ENCODE results near the gene HLCS.

The HLCS gene

DNA sequence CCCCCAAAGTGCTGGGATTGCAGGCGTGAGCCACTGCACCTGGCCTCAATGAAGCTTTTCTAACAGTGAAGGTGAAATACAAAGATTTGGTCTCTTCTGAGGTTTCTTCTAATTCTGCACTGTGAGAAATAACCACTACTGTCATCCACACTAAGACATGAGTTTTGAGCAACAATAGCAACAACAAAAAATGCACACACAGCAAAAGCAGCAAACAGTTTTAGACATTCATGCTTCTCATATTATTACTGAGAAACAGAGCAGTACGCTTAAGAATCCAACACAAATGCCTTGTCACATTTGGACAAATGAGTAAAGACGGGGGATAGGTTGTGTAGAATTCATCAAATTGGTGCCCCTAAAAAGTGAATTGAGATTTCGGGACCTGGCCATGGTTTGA, 151.2 kb downstream of the HLCS start:
- DNase-seq, result no peak
- H3K4me3 ChIP-seq (ENCODE audit: control insufficient read depth in 1 of 7, extremely low read depth in 1 of 7, insufficient read depth in 4 of 7, low read depth in 2 of 7, low read length in 6 of 7), result no peak overlapping the region
- H3K36me3 ChIP-seq (ENCODE audit: control insufficient read depth in 4 of 4, insufficient read depth in 4 of 4, low read length in 3 of 4), result no peaks in the 10 kb centered on the region
- CTCF ChIA-PET, result no interaction called here
- H3K9me3 ChIP-seq (ENCODE audit: control extremely low read depth in 1 of 5, control insufficient read depth in 4 of 5, insufficient read depth in 2 of 5, low read depth in 1 of 5, low read length in 4 of 5), result no peaks in the 10 kb centered on the region
- H3K27me3 ChIP-seq (replicated peaks in 2 of 5; ENCODE audit: control insufficient read depth in 4 of 5, insufficient read depth in 5 of 5, low read length in 4 of 5), result no peaks in the 10 kb centered on the region
- H3K27ac ChIP-seq (ENCODE audit: insufficient read depth in 1 of 2, low read depth in 1 of 2, low read length in 2 of 2, poor library complexity in 1 of 2, severe bottlenecking in 2 of 2), result no peak overlapping the region
- H3K4me1 ChIP-seq (ENCODE audit: control extremely low read depth in 1 of 4, control insufficient read depth in 4 of 4, insufficient read depth in 4 of 4, low read length in 3 of 4), result no peaks in the 10 kb centered on the region
- POLR2A ChIA-PET, result no interaction called here
- 100% methylated on average over 1 of the region's 4 CpGs for WGBS (ENCODE audit: insufficient coverage)

DNA sequence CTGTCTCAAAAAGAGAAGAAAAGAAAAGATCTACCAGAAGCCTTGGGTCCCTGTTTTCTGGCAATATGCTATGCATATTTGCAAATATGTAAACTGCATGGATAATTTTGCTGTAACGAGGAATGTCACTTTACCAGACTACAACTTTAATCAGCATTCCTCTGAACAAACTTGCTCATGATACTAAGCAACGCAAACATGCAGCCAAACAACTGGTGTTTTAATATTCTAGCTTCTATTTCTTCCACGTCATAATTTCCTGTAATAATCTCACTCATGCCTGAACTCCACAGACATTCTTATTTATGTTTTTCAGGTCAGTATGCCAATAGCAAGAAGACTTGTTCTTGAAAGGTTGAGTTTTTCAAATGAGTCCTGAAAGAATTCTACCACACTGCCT, 153.4 kb downstream of the HLCS start:
- no peak overlapping the region for H3K27ac ChIP-seq (ENCODE audit: insufficient read depth in 1 of 2, low read depth in 1 of 2, low read length in 2 of 2, poor library complexity in 1 of 2, severe bottlenecking in 2 of 2)
- no peak for DNase-seq
- ChIA-PET CTCF (no interaction called here), POLR2A (no interaction called here)
- H3K36me3 ChIP-seq (ENCODE audit: control insufficient read depth in 4 of 4, insufficient read depth in 4 of 4, low read length in 3 of 4), result no peaks in the 10 kb centered on the region
- no peak overlapping the region for H3K4me3 ChIP-seq (ENCODE audit: control insufficient read depth in 1 of 7, extremely low read depth in 1 of 7, insufficient read depth in 4 of 7, low read depth in 2 of 7, low read length in 6 of 7)
- H3K9me3 ChIP-seq (ENCODE audit: control extremely low read depth in 1 of 5, control insufficient read depth in 4 of 5, insufficient read depth in 2 of 5, low read depth in 1 of 5, low read length in 4 of 5), result no peaks in the 10 kb centered on the region
- no peaks in the 10 kb centered on the region for H3K27me3 ChIP-seq (replicated peaks in 2 of 5; ENCODE audit: control insufficient read depth in 4 of 5, insufficient read depth in 5 of 5, low read length in 4 of 5)
- 88% methylated on average over 3 of the region's 3 CpGs for WGBS (ENCODE audit: insufficient coverage)
- H3K4me1 ChIP-seq (ENCODE audit: control extremely low read depth in 1 of 4, control insufficient read depth in 4 of 4, insufficient read depth in 4 of 4, low read length in 3 of 4), result no peaks in the 10 kb centered on the region

DNA sequence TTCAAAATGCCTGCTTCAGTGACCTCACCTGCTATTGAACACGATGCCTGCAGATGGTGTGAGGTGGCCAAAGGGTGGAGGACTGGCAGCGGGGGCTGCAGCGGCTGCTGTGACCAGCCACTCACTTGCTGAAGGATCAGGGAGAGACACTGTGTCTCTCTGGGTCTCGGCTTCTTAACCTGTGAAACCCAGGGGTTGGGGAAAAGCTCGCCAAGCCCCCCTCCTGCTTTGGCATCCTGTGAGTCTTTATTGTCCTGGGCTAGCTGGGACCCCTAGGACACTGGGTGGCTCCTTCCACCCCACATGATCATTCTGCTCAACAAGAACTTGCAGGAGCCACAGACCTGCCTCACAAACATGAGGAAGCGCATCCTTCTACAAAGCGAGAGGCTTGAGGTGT, 154.7 kb downstream of the HLCS start:
- POLR2A ChIA-PET, result no interaction called here

DNA sequence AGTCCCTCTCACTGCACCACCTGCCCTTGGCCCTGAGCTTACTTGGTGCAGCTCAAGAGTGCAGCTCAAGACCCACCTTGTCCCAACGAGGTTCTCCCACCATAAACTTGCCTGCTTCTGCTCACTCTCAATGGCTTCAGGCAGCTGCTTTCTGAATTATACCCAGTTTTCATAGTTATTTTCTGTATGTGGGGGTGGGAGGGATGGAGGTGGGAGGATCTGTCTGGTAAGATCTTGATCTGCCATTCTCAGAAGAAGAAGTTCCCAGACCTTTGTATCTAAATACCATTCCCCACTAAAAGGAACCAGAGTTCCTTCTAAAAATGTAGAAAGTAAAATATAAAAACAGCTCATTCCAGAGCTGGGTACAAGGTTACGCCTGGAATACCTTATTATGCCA, 156.0 kb downstream of the HLCS start:
- Histone ChIP-seq H3K27me3 (replicated peaks in 2 of 5; ENCODE audit: control insufficient read depth in 4 of 5, insufficient read depth in 5 of 5, low read length in 4 of 5) (no peaks in the 10 kb centered on the region), H3K4me1 (ENCODE audit: control extremely low read depth in 1 of 4, control insufficient read depth in 4 of 4, insufficient read depth in 4 of 4, low read length in 3 of 4) (no peaks in the 10 kb centered on the region), H3K9me3 (ENCODE audit: control extremely low read depth in 1 of 5, control insufficient read depth in 4 of 5, insufficient read depth in 2 of 5, low read depth in 1 of 5, low read length in 4 of 5) (no peaks in the 10 kb centered on the region), H3K27ac (ENCODE audit: insufficient read depth in 1 of 2, low read depth in 1 of 2, low read length in 2 of 2, poor library complexity in 1 of 2, severe bottlenecking in 2 of 2) (no peak overlapping the region), H3K36me3 (ENCODE audit: control insufficient read depth in 4 of 4, insufficient read depth in 4 of 4, low read length in 3 of 4) (no peaks in the 10 kb centered on the region), H3K4me3 (ENCODE audit: control insufficient read depth in 1 of 7, extremely low read depth in 1 of 7, insufficient read depth in 4 of 7, low read depth in 2 of 7, low read length in 6 of 7) (no peak overlapping the region)
- DNase-seq, result no peak
- POLR2A ChIA-PET, result no interaction called here
- 100% methylated on average over 1 of the region's 2 CpGs for WGBS (ENCODE audit: insufficient coverage)
- CTCF ChIA-PET, result no interaction called here

More for the DNA sequence above, 154.7 kb downstream of the HLCS start:
- no peak overlapping the region for H3K27ac ChIP-seq (ENCODE audit: insufficient read depth in 1 of 2, low read depth in 1 of 2, low read length in 2 of 2, poor library complexity in 1 of 2, severe bottlenecking in 2 of 2)
- no peak overlapping the region for H3K4me3 ChIP-seq (ENCODE audit: control insufficient read depth in 1 of 7, extremely low read depth in 1 of 7, insufficient read depth in 4 of 7, low read depth in 2 of 7, low read length in 6 of 7)
- WGBS (ENCODE audit: insufficient coverage), result 94% methylated on average over 4 of the region's 7 CpGs
- no peaks in the 10 kb centered on the region for H3K36me3 ChIP-seq (ENCODE audit: control insufficient read depth in 4 of 4, insufficient read depth in 4 of 4, low read length in 3 of 4)
- no peaks in the 10 kb centered on the region for H3K4me1 ChIP-seq (ENCODE audit: control extremely low read depth in 1 of 4, control insufficient read depth in 4 of 4, insufficient read depth in 4 of 4, low read length in 3 of 4)
- DNase-seq, result no peak
- no peaks in the 10 kb centered on the region for H3K27me3 ChIP-seq (replicated peaks in 2 of 5; ENCODE audit: control insufficient read depth in 4 of 5, insufficient read depth in 5 of 5, low read length in 4 of 5)
- CTCF ChIA-PET, result no interaction called here
- no peaks in the 10 kb centered on the region for H3K9me3 ChIP-seq (ENCODE audit: control extremely low read depth in 1 of 5, control insufficient read depth in 4 of 5, insufficient read depth in 2 of 5, low read depth in 1 of 5, low read length in 4 of 5)

DNA sequence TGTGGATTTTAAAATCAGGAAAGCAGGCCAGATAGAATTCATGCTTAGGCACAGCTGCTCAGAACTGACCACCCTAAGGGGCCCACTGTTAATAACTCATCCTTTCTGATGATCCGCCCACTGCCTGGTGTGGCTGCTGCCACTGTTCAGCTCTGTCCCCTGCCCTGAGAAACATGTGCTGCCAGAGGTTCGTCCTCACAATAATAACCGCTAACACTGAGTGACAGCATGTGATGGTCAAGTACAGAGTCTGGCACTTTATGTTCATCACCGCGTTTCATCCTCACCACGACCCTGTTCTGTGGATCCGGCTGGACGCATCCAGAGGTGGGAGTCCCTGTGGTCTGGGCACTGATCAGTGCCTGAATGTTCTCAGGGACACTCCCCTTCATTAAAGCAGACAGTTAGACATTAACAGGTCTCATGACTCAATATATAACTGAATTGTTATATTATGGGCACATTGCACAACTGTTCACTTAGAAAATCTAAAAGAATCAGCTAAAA, 159.0 kb downstream of the HLCS start:
- ChIA-PET POLR2A (no interaction called here), CTCF (no interaction called here)
- Histone ChIP-seq H3K4me3 (ENCODE audit: control insufficient read depth in 1 of 7, extremely low read depth in 1 of 7, insufficient read depth in 4 of 7, low read depth in 2 of 7, low read length in 6 of 7) (no peak overlapping the region), H3K36me3 (ENCODE audit: control insufficient read depth in 4 of 4, insufficient read depth in 4 of 4, low read length in 3 of 4) (no peaks in the 10 kb centered on the region), H3K27me3 (replicated peaks in 2 of 5; ENCODE audit: control insufficient read depth in 4 of 5, insufficient read depth in 5 of 5, low read length in 4 of 5) (no peaks in the 10 kb centered on the region), H3K27ac (ENCODE audit: insufficient read depth in 1 of 2, low read depth in 1 of 2, low read length in 2 of 2, poor library complexity in 1 of 2, severe bottlenecking in 2 of 2) (no peak overlapping the region), H3K9me3 (ENCODE audit: control extremely low read depth in 1 of 5, control insufficient read depth in 4 of 5, insufficient read depth in 2 of 5, low read depth in 1 of 5, low read length in 4 of 5) (no peaks in the 10 kb centered on the region), H3K4me1 (ENCODE audit: control extremely low read depth in 1 of 4, control insufficient read depth in 4 of 4, insufficient read depth in 4 of 4, low read length in 3 of 4) (no peaks in the 10 kb centered on the region)
- no peak for DNase-seq
- WGBS (ENCODE audit: insufficient coverage), result 96% methylated on average over 8 of the region's 8 CpGs

DNA sequence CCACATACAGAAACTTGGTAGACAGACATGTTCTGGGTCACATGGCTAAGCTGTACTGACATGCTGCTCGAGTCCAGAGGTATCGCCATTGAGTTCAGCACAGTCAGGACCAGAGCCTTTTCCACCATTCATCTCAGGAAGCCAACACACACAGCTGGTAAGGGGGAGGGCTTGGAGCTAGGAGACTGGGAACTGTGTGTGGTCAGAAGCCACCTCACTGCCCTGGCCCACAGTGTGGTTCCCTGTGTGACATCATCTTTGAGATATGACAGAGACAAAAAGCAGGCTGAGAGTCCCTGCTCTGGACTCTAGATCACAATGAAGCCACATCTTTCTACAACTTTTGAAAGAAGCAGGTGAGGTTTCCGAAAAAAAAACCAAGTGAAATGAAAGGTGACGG, 160.4 kb downstream of the HLCS start:
- no peaks in the 10 kb centered on the region for H3K9me3 ChIP-seq (ENCODE audit: control extremely low read depth in 1 of 5, control insufficient read depth in 4 of 5, insufficient read depth in 2 of 5, low read depth in 1 of 5, low read length in 4 of 5)
- no peak overlapping the region for H3K27ac ChIP-seq (ENCODE audit: insufficient read depth in 1 of 2, low read depth in 1 of 2, low read length in 2 of 2, poor library complexity in 1 of 2, severe bottlenecking in 2 of 2)
- no peaks in the 10 kb centered on the region for H3K36me3 ChIP-seq (ENCODE audit: control insufficient read depth in 4 of 4, insufficient read depth in 4 of 4, low read length in 3 of 4)
- ChIA-PET POLR2A (no interaction called here), CTCF (no interaction called here)
- DNase-seq, result no peak
- WGBS (ENCODE audit: insufficient coverage), result 100% methylated on average over 2 of the region's 4 CpGs
- no peak overlapping the region for H3K4me3 ChIP-seq (ENCODE audit: control insufficient read depth in 1 of 7, extremely low read depth in 1 of 7, insufficient read depth in 4 of 7, low read depth in 2 of 7, low read length in 6 of 7)
- no peaks in the 10 kb centered on the region for H3K27me3 ChIP-seq (replicated peaks in 2 of 5; ENCODE audit: control insufficient read depth in 4 of 5, insufficient read depth in 5 of 5, low read length in 4 of 5)
- H3K4me1 ChIP-seq (ENCODE audit: control extremely low read depth in 1 of 4, control insufficient read depth in 4 of 4, insufficient read depth in 4 of 4, low read length in 3 of 4), result no peaks in the 10 kb centered on the region

DNA sequence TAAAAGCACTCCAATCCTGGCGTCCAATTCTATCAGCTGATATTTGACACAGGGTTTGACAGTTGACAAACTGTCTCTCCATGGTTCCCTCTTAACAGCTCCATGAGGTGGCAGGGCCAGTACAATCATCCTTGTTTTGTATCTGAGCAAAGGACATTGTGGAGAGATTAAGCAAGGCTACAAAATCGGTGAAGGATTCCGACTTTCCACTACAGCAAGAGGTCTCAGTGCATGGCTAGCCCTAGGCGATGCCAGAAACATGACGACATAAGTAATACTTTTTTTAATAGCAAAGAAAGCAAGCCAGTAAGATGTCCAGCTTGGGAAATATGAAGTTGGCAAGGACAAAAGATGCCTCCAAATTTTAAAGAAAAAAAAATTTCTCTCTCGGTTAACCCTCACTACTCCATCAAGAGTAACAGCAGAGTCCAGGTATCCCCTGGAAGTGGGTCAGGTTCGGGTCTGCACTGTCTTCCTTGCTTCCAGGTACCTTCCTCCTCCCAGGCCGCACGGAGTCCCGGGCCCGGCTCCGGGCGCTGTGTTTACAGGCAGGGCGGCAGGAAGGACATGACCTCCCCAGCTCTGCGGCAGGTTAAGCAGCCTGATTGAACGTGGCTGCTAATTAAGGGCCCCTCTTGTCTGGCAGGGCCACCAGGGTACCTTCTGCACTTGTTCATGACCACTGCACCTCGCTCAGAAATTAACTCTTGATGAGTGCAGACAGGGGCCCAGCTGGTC, 161.4 kb downstream of the HLCS start:
- Histone ChIP-seq H3K4me1 (ENCODE audit: control extremely low read depth in 1 of 4, control insufficient read depth in 4 of 4, insufficient read depth in 4 of 4, low read length in 3 of 4) (no peaks in the 10 kb centered on the region), H3K36me3 (ENCODE audit: control insufficient read depth in 4 of 4, insufficient read depth in 4 of 4, low read length in 3 of 4) (no peaks in the 10 kb centered on the region), H3K9me3 (ENCODE audit: control extremely low read depth in 1 of 5, control insufficient read depth in 4 of 5, insufficient read depth in 2 of 5, low read depth in 1 of 5, low read length in 4 of 5) (no peaks in the 10 kb centered on the region), H3K4me3 (ENCODE audit: control insufficient read depth in 1 of 7, extremely low read depth in 1 of 7, insufficient read depth in 4 of 7, low read depth in 2 of 7, low read length in 6 of 7) (no peak overlapping the region), H3K27me3 (replicated peaks in 2 of 5; ENCODE audit: control insufficient read depth in 4 of 5, insufficient read depth in 5 of 5, low read length in 4 of 5) (no peaks in the 10 kb centered on the region), H3K27ac (ENCODE audit: insufficient read depth in 1 of 2, low read depth in 1 of 2, low read length in 2 of 2, poor library complexity in 1 of 2, severe bottlenecking in 2 of 2) (no peak overlapping the region)
- ChIA-PET POLR2A (no interaction called here), CTCF (no interaction called here)
- no peak for DNase-seq
- 96% methylated on average over 16 of the region's 17 CpGs for WGBS (ENCODE audit: insufficient coverage)
